GM19455 (cell line): ENCODE results near the gene RXRB.
A peak's percentile ranks its signal among the peaks of the same experiment; 100 is the strongest.
"Not testable (repeated sequence)": the region's sequence is repeated elsewhere in the genome, so short reads cannot be mapped to it uniquely, and the experiment has no call there.

Experiments used
- ATAC-seq: cut with Tn5 transposase; IDR thresholded peaks from one replicate; pipeline ENCODE4 v1.9.1; 2021; ENCODE audit not compliant: unreplicated experiment

RXRB gene

GRCh38 chr6:33200219-33201146 lies at the start of gene RXRB, which contains the start of gene SLC39A7:
Gene RXRB, minus strand, starts transcription at chr6:33200665. Its CDS starts 189 bp downstream, at chr6:33200476.
Gene SLC39A7, plus strand, starts transcription at chr6:33200867. Its CDS starts 379 bp downstream, at chr6:33201246.
- peak; percentile 48 for ATAC-seq

- no peak for ATAC-seq
These were observed 49.5 kb upstream of the RXRB start for GRCh38 chr6:33249732-33250630.

- peak; percentile 92 for ATAC-seq
These were observed 48.7 kb upstream of the RXRB start for GRCh38 chr6:33248932-33249731.

GRCh38 chr6:33248643-33248931 lies 48.1 kb upstream of the RXRB start:
- no peak for ATAC-seq

- no peak for ATAC-seq
These were observed 47.6 kb upstream of the RXRB start for GRCh38 chr6:33247977-33248642.

- ATAC-seq, result no peak
These were observed 43.0 kb upstream of the RXRB start for GRCh38 chr6:33243476-33243875.

- no peak for ATAC-seq
These were observed 41.5 kb upstream of the RXRB start for GRCh38 chr6:33241968-33242367.

- no peak for ATAC-seq
These were observed 37.3 kb upstream of the RXRB start for GRCh38 chr6:33237741-33238140.

- no peak for ATAC-seq
These were observed 36.4 kb upstream of the RXRB start for GRCh38 chr6:33236852-33237251.

- no peak for ATAC-seq
These were observed 35.9 kb upstream of the RXRB start for GRCh38 chr6:33236328-33236727.

- ATAC-seq, result no peak
These were observed 34.8 kb upstream of the RXRB start for GRCh38 chr6:33235221-33235634.

- ATAC-seq, result not testable (repeated sequence)
These were observed 26.1 kb upstream of the RXRB start for GRCh38 chr6:33226503-33227120.

- no peak for ATAC-seq
These were observed 17.2 kb upstream of the RXRB start for GRCh38 chr6:33217681-33218080.

GRCh38 chr6:33217246-33217645 lies 16.8 kb upstream of the RXRB start:
- ATAC-seq, result no peak

- ATAC-seq, result no peak
These were observed 15.7 kb upstream of the RXRB start for GRCh38 chr6:33216117-33216649.

GRCh38 chr6:33215271-33216116 lies 15.0 kb upstream of the RXRB start:
- ATAC-seq, result no peak

GRCh38 chr6:33213989-33214335 lies 13.5 kb upstream of the RXRB start:
- no peak for ATAC-seq

GRCh38 chr6:33213166-33213988 lies 12.9 kb upstream of the RXRB start:
- ATAC-seq, result no peak
